PC-3 (cell line): ENCODE data around the gene NFIC. TPM values are rescaled to one million over a fixed set of nuclear protein-coding genes. Genes with fewer than 3 reads are reported as not detected.

Experiments
- ATAC-seq: fragments of 200-7000 bp; cut with Tn5 transposase; 2 replicates; pipeline ENCODE4 v1.9.1; 2020; ENCODE audit warnings: mild to moderate bottlenecking, moderate library complexity
- BruUV-seq: library from RNA; stranded (reverse); fragments of 400-500 nt; replicated peaks from 2 replicates; lab custom pipeline; 2021; lab: Mats Ljungman, UMichigan
- CTCF ChIA-PET: fragments of 300-600 bp; sonication (Branson Sonifier 250); formaldehyde crosslinking; loops from one replicate; lab custom pipeline; 2022; ENCODE audit warnings: antibody characterized with exemption; lab: Charles Lee
- POLR2A ChIA-PET: fragments of 300-600 bp; sonication (Branson Sonifier 250); formaldehyde crosslinking; loops from one replicate; lab custom pipeline; 2022; ENCODE audit warnings: antibody characterized with exemption; ENCODE audit not compliant: unreplicated experiment; lab: Charles Lee
- DNase-seq: peaks from one replicate; pipeline ENCODE4 v3.0.0-alpha.2; 2015
- H2AFZ ChIP-seq: fragments of 300-600 bp; sonication (generic); 2 replicates; pipeline ENCODE4 v1.6.0; 2016; ENCODE audit warnings: antibody characterized with exemption, low read length
- H3F3A ChIP-seq: fragments of 300-600 bp; sonication (generic); one replicate; pipeline ENCODE4 v1.6.0; 2017; ENCODE audit warnings: antibody characterized with exemption, low read length, control low read depth, mild to moderate bottlenecking; ENCODE audit not compliant: unreplicated experiment
- H3K27ac ChIP-seq: fragments of 300-600 bp; sonication (generic); 2 replicates; pipeline ENCODE4 v1.5.1; 2016; ENCODE audit warnings: mild to moderate bottlenecking, low read length
- H3K27me3 ChIP-seq: fragments of 300-600 bp; sonication (generic); 2 replicates; pipeline ENCODE4 v1.6.1; 2016; ENCODE audit warnings: low read length, mixed read lengths
- H3K36me3 ChIP-seq: fragments of 300-600 bp; sonication (generic); 2 replicates; pipeline ENCODE4 v1.6.1; 2016; ENCODE audit warnings: low read depth, mixed run types, low read length, mixed read lengths
- H3K4me1 ChIP-seq: fragments of 300-600 bp; sonication (generic); 2 replicates; pipeline ENCODE4 v1.5.1; 2016; ENCODE audit warnings: low read length; ENCODE audit not compliant: insufficient read depth
- H3K4me2 ChIP-seq: fragments of 300-600 bp; sonication (generic); 2 replicates; pipeline ENCODE4 v1.6.0; 2016; ENCODE audit warnings: low read length
- H3K4me3 ChIP-seq: fragments of 300-600 bp; sonication (generic); 2 replicates; pipeline ENCODE4 v1.5.1; 2016; ENCODE audit warnings: mild to moderate bottlenecking, low read length, mixed read lengths
- H3K79me2 ChIP-seq: fragments of 300-600 bp; sonication (generic); 2 replicates; pipeline ENCODE4 v1.6.1; 2017; ENCODE audit warnings: low read length, mixed read lengths
- H3K9ac ChIP-seq: fragments of 300-600 bp; sonication (generic); 2 replicates; pipeline ENCODE4 v1.6.0; 2016; ENCODE audit warnings: mild to moderate bottlenecking, low read length
- H3K9me2 ChIP-seq: fragments of 300-600 bp; sonication (generic); replicated peaks from 2 replicates; pipeline ENCODE4 v1.6.1; 2016; ENCODE audit warnings: mixed run types, low read length, mixed read lengths
- H3K9me3 ChIP-seq: fragments of 300-600 bp; sonication (generic); 2 replicates; pipeline ENCODE4 v1.6.1; 2016; ENCODE audit warnings: low read length, mixed read lengths
- H4K20me1 ChIP-seq: fragments of 300-600 bp; sonication (generic); 2 replicates; pipeline ENCODE4 v1.6.1; 2016; ENCODE audit warnings: low read length, mixed read lengths
- EZH2 ChIP-seq: fragments of 300-600 bp; sonication (generic); IDR thresholded peaks from one replicate; pipeline ENCODE4 v1.6.1; 2017; ENCODE audit warnings: antibody characterized with exemption, mild to moderate bottlenecking, low read length; ENCODE audit not compliant: unreplicated experiment
- EZH2phosphoT487 ChIP-seq: fragments of 300-600 bp; sonication (generic); IDR thresholded peaks from 2 replicates; pipeline ENCODE4 v1.6.1; 2018; ENCODE audit warnings: mild to moderate bottlenecking, antibody characterized with exemption, low read length, borderline replicate concordance
- intact Hi-C: fragments of 100-400 bp; cut with micrococcal nuclease; formaldehyde crosslinking; loops from 2 replicates; pipeline ENCODE4 v1.9.0; 2023
- total RNA-seq: library from RNA; depleted of rRNA; stranded (reverse); fragments of >200 nt; gene quantifications from 2 replicates; pipeline ENCODE4 v1.2.3, GENCODE V29; 2014
- TF ChIP-seq, protein P1 (sequence below): fragments of 300-600 bp; sonication (generic); conservative IDR thresholded peaks from 2 replicates; pipeline ENCODE4 v1.5.1; 2017; ENCODE audit warnings: antibody characterized with exemption, low read depth, mild to moderate bottlenecking, low read length

The NFIC gene
- total RNA-seq, 1 experiment from 2014 or later = 31.7 TPM

DNA sequence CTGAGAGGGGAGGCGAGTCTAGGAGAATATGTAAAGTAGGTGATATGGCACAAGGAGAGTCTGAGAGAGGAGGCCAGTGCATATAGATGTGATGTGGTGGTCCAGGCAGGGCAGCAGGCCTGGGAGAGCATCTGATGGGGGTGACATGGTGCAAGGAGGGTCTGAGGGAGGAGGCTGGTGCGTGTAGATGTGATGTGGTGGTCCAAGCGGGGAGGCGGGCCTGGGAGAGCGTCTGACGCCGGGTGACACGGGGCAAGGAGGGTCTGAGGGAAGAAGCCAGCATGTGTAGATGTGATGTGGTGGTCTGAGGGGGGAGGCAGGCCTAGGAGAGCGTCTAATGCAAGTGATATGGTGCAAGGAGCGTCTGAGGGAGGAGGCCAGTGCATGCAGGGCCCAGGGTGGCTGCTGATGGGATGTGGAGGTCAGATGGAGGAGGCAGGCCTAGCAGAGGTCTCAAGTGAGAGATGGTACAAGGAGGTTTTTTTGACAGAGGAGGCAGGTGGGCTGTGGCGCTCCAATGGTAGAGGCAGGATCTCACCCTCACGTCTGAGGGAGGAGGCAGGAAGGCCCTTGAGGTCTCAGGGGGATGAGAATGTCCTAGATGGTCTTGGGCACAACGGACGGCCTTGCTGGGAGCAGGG, 16.2 kb downstream of the NFIC start:
- no peaks in the 10 kb centered on the region for H3K27me3 ChIP-seq
- ChIA-PET CTCF (no interaction called here), POLR2A (no interaction called here)
- H3K4me1 ChIP-seq = no peaks in the 10 kb centered on the region
- no peaks in the 10 kb centered on the region for H3F3A ChIP-seq
- H3K4me3 ChIP-seq = no peak overlapping the region
- no peak for DNase-seq
- no peak for ATAC-seq
- H3K36me3 ChIP-seq = no peaks in the 10 kb centered on the region
- no TSS peak for BruUV-seq
- H3K9ac ChIP-seq = no peak overlapping the region
- no peak for TF ChIP-seq EZH2phosphoT487
- TF ChIP-seq EZH2 = no peak
- TF ChIP-seq, protein P1, sequence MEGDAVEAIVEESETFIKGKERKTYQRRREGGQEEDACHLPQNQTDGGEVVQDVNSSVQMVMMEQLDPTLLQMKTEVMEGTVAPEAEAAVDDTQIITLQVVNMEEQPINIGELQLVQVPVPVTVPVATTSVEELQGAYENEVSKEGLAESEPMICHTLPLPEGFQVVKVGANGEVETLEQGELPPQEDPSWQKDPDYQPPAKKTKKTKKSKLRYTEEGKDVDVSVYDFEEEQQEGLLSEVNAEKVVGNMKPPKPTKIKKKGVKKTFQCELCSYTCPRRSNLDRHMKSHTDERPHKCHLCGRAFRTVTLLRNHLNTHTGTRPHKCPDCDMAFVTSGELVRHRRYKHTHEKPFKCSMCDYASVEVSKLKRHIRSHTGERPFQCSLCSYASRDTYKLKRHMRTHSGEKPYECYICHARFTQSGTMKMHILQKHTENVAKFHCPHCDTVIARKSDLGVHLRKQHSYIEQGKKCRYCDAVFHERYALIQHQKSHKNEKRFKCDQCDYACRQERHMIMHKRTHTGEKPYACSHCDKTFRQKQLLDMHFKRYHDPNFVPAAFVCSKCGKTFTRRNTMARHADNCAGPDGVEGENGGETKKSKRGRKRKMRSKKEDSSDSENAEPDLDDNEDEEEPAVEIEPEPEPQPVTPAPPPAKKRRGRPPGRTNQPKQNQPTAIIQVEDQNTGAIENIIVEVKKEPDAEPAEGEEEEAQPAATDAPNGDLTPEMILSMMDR = no peak
- peaks cover 84% of the 10 kb centered on the region for H3K79me2 ChIP-seq
- H3K9me2 ChIP-seq = no peaks in the 10 kb centered on the region
- H3K9me3 ChIP-seq = no peaks in the 10 kb centered on the region
- H4K20me1 ChIP-seq = peaks cover 5% of the 10 kb centered on the region; the same call in 1 of the 2 replicates
- intact Hi-C loops = no loop called here
- H3K27ac ChIP-seq = no peak overlapping the region
- H2AFZ ChIP-seq = no peak overlapping the region
- H3K4me2 ChIP-seq = no peak overlapping the region

DNA sequence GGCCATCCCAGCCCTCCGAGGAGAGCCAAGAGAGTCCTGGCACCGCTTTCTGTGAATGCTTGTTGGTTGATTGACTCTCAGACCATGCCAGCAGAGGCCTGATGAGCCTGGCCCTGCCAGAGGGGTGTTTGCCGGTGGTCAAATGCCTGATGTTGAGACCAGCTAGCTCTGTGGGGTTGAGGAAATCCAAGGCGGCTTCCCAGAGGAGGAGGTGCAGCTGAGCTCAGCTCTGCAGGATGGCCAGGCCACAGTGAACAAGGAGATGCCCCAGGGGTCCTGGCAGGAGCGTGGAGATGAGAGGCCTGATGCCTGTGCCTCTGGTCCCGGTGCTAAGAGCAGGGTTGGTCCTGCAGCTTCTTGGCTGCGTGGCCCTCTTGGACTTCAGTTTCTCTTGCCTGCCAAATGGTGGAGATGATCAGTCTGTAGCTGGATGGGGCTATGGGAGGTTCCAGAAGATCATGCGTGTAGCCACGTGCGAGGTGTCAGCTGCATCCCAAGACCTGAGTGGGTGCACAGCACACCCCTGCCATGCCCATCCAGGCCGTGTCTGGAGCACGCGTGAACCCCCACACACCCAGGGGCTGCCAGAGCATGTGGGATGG, 16.8 kb downstream of the NFIC start:
- no peaks in the 10 kb centered on the region for H3K9me2 ChIP-seq
- POLR2A ChIA-PET = no interaction called here
- CTCF ChIA-PET = no interaction called here
- no peak for ATAC-seq
- peaks cover 86% of the 10 kb centered on the region for H3K79me2 ChIP-seq
- H2AFZ ChIP-seq = no peak overlapping the region
- H3K9me3 ChIP-seq = no peaks in the 10 kb centered on the region
- BruUV-seq = no TSS peak
- H3K9ac ChIP-seq = no peak overlapping the region
- H4K20me1 ChIP-seq = peaks cover 8% of the 10 kb centered on the region; the same call in 1 of the 2 replicates
- DNase-seq = no peak
- H3K36me3 ChIP-seq = no peaks in the 10 kb centered on the region
- intact Hi-C loops = no loop called here
- no peaks in the 10 kb centered on the region for H3K4me1 ChIP-seq
- H3K27me3 ChIP-seq = no peaks in the 10 kb centered on the region
- TF ChIP-seq, protein P1 = no peak
- TF ChIP-seq EZH2phosphoT487 (no peak), EZH2 (no peak)
- no peak overlapping the region for H3K4me3 ChIP-seq
- no peak overlapping the region for H3K4me2 ChIP-seq
- no peak overlapping the region for H3K27ac ChIP-seq
- H3F3A ChIP-seq = no peaks in the 10 kb centered on the region

DNA sequence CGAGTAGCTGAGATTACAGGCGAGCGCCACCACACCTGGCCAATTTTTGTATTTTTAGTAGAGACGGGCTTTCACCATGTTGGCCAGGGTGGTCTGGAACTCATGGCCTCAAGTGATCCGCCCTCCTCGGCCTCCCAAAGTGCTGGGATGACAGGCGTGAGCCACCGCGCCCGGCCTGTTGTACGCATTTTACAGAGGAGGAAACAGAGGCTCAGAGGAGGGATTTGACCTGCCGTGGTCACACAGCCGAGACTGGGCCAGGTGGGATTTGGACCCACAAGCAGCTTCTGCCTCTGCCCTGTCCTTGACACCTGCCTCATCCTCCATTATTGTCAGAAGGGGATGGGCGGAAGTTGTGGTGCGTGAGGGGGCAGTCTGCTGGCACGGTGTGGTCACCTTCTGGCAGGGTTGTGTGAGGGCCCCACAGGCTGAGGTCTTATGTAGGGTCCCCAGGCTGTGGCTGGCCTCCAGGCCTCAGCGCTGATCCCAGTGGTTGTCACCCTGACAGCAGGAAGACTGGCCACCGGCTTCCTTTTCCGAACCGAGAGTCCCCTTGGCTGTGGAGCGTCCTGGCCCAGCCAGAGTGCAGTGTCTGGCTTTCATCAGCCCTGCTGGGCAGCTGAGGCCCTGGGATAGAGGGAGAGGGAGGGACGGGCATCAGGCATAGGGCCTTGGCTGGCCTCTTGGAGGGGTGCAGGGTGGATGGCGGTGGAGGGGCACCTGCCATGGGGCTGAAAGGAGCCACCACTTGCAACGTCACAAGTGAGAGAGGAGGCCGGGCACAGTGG, 20.3 kb downstream of the NFIC start:
- H3K9me2 ChIP-seq = no peaks in the 10 kb centered on the region
- no peak overlapping the region for H2AFZ ChIP-seq
- TF ChIP-seq EZH2phosphoT487 = no peak
- TF ChIP-seq, protein P1 = no peak
- TF ChIP-seq EZH2 = no peak
- no TSS peak for BruUV-seq
- H3K79me2 ChIP-seq = peaks cover 89% of the 10 kb centered on the region
- no peak overlapping the region for H3K4me2 ChIP-seq
- no peak overlapping the region for H3K9ac ChIP-seq
- intact Hi-C loops = no loop called here
- no peaks in the 10 kb centered on the region for H3F3A ChIP-seq
- no peaks in the 10 kb centered on the region for H3K9me3 ChIP-seq
- no peak for ATAC-seq
- ChIA-PET CTCF (no interaction called here), POLR2A (no interaction called here)
- peaks cover 14% of the 10 kb centered on the region; the same call in 1 of the 2 replicates for H4K20me1 ChIP-seq
- no peaks in the 10 kb centered on the region for H3K27me3 ChIP-seq
- H3K36me3 ChIP-seq = no peaks in the 10 kb centered on the region
- DNase-seq = no peak
- H3K27ac ChIP-seq = no peak overlapping the region
- H3K4me1 ChIP-seq = no peaks in the 10 kb centered on the region
- no peak overlapping the region for H3K4me3 ChIP-seq
